ENCODE data around the gene ICAM4.
"Not testable (repeated sequence)": the region's sequence is repeated elsewhere in the genome, so short reads cannot be mapped to it uniquely, and the experiment has no call there.

The ICAM4 gene

DNA sequence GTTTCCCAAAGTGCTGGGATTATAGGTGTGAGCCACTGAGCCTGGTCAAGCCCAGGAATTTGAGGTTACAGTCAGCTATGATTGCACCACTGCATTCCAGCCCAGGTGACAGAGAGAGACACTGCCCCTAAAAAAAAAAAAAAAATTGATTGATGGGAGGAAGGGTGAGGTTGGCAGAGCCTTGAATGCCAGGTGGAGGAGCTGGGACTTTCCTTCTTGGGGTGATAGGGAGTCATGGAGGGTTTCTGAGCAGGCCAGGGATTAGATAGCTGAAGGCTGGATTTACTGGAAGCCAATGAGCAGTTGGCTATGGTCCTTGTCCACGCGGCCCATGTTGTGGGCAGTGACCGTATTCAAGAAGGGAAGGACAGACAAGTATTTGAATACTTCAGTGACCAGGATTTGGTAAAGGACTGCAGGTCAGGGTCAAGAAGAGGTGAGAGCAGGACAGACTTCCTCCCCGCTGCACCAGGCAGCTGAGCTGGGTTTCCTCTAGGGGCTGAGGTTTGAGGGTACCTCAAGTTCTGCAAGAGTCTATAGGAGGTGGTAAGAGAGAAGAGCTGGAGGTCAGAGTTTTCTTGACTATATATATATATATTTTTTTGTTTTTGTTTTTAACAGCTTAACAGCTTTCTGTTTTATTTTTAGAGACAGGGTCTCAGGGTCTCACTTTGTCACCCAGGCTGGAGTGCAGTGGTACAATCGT, 6.9 kb upstream of the ICAM4 start:
- Mint-ChIP-seq H3K9me3 (no peaks in the 10 kb centered on the region), H3K27me3 (no peaks in the 10 kb centered on the region), H3K4me1 (peaks cover 24% of the 10 kb centered on the region), H3K36me3 (ENCODE audit: low read depth) (peaks cover 47% of the 10 kb centered on the region), H3K27ac (no peak overlapping the region), H3K4me3 (no peak overlapping the region)
- no peak for DNase-seq
- ATAC-seq, result no peak

GRCh38 chr19:10282043-10282442, 4.7 kb upstream of the ICAM4 start:
- H3K9me3 Mint-ChIP-seq, H3K4me3 Mint-ChIP-seq, DNase-seq, H3K27me3 Mint-ChIP-seq, ATAC-seq, H3K27ac Mint-ChIP-seq: not testable (repeated sequence)
- peaks cover 57% of the 10 kb centered on the region for H3K36me3 Mint-ChIP-seq (ENCODE audit: low read depth)
- H3K4me1 Mint-ChIP-seq, result peaks cover 35% of the 10 kb centered on the region

DNA sequence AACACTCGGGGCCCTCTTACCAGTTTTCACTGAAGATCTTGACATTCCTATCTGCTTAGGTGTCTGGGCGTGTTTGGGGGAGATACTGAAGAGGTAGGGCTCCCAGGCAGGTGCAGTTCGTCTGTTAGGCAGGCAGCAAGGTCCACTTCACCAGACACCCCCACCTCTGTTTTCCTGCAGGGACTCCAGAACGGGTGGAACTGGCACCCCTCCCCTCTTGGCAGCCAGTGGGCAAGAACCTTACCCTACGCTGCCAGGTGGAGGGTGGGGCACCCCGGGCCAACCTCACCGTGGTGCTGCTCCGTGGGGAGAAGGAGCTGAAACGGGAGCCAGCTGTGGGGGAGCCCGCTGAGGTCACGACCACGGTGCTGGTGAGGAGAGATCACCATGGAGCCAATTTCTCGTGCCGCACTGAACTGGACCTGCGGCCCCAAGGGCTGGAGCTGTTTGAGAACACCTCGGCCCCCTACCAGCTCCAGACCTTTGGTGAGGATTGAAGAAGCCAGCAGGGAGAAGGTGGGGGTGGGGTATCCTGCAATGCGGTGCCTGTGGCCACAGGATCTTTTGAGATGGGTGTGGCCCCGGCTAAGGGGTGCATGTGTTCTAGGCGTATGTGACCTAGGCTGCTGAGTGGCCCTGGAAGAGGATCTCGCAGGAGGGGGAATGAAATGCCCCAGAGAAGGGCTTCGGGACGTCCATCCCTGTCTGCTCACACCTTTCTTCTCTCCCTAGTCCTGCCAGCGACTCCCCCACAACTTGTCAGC, 3.3 kb upstream of the ICAM4 start:
- Mint-ChIP-seq H3K27me3 (peaks cover 8% of the 10 kb centered on the region), H3K4me3 (no peak overlapping the region), H3K9me3 (no peaks in the 10 kb centered on the region), H3K36me3 (ENCODE audit: low read depth) (peaks cover 49% of the 10 kb centered on the region), H3K4me1 (peaks cover 38% of the 10 kb centered on the region), H3K27ac (no peak overlapping the region)
- DNase-seq (no peak), ATAC-seq (no peak)

GRCh38 chr19:10284065-10284959, 2.4 kb upstream of the ICAM4 start:
- peaks cover 14% of the 10 kb centered on the region for H3K27me3 Mint-ChIP-seq
- peaks cover 43% of the 10 kb centered on the region for H3K36me3 Mint-ChIP-seq (ENCODE audit: low read depth)
- DNase-seq (no peak), ATAC-seq (no peak)
- H3K4me1 Mint-ChIP-seq, result peaks cover 43% of the 10 kb centered on the region
- no peak overlapping the region for H3K4me3 Mint-ChIP-seq
- no peaks in the 10 kb centered on the region for H3K9me3 Mint-ChIP-seq
- no peak overlapping the region for H3K27ac Mint-ChIP-seq

DNA sequence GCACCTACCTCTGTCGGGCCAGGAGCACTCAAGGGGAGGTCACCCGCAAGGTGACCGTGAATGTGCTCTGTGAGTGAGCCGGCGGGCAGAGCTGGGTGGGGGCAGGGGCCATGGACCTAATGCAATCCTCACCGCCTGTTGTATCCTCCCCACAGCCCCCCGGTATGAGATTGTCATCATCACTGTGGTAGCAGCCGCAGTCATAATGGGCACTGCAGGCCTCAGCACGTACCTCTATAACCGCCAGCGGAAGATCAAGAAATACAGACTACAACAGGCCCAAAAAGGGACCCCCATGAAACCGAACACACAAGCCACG, 1.8 kb upstream of the ICAM4 start:
- peaks cover 37% of the 10 kb centered on the region for H3K36me3 Mint-ChIP-seq (ENCODE audit: low read depth)
- peaks cover 41% of the 10 kb centered on the region for H3K4me1 Mint-ChIP-seq
- ATAC-seq, result no peak
- H3K27ac Mint-ChIP-seq, result no peak overlapping the region
- no peaks in the 10 kb centered on the region for H3K9me3 Mint-ChIP-seq
- no peak for DNase-seq
- no peak overlapping the region for H3K4me3 Mint-ChIP-seq
- peaks cover 14% of the 10 kb centered on the region for H3K27me3 Mint-ChIP-seq

DNA sequence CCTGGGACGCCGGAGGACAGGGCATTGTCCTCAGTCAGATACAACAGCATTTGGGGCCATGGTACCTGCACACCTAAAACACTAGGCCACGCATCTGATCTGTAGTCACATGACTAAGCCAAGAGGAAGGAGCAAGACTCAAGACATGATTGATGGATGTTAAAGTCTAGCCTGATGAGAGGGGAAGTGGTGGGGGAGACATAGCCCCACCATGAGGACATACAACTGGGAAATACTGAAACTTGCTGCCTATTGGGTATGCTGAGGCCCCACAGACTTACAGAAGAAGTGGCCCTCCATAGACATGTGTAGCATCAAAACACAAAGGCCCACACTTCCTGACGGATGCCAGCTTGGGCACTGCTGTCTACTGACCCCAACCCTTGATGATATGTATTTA, 1.4 kb upstream of the ICAM4 start:
- H3K27me3 Mint-ChIP-seq, result peaks cover 19% of the 10 kb centered on the region
- H3K27ac Mint-ChIP-seq, result no peak overlapping the region
- no peak overlapping the region for H3K4me3 Mint-ChIP-seq
- H3K36me3 Mint-ChIP-seq (ENCODE audit: low read depth), result peaks cover 35% of the 10 kb centered on the region
- H3K9me3 Mint-ChIP-seq, result no peaks in the 10 kb centered on the region
- DNase-seq (no peak), ATAC-seq (no peak)
- peaks cover 44% of the 10 kb centered on the region for H3K4me1 Mint-ChIP-seq

- H3K4me1 Mint-ChIP-seq, result peaks cover 73% of the 10 kb centered on the region
- peak; percentile 16 for ATAC-seq
- H3K36me3 Mint-ChIP-seq (ENCODE audit: low read depth), result peaks cover 26% of the 10 kb centered on the region
- H3K9me3 Mint-ChIP-seq, result no peaks in the 10 kb centered on the region
- peak; percentile 63 for DNase-seq
- H3K27ac Mint-ChIP-seq, result peak overlapping the region; percentile 71
- H3K27me3 Mint-ChIP-seq, result peaks cover 50% of the 10 kb centered on the region
- peak overlapping the region; percentile 74 for H3K4me3 Mint-ChIP-seq
Observed at GRCh38 chr19:10288662-10289166, 2.0 kb downstream of the ICAM4 start.

DNA sequence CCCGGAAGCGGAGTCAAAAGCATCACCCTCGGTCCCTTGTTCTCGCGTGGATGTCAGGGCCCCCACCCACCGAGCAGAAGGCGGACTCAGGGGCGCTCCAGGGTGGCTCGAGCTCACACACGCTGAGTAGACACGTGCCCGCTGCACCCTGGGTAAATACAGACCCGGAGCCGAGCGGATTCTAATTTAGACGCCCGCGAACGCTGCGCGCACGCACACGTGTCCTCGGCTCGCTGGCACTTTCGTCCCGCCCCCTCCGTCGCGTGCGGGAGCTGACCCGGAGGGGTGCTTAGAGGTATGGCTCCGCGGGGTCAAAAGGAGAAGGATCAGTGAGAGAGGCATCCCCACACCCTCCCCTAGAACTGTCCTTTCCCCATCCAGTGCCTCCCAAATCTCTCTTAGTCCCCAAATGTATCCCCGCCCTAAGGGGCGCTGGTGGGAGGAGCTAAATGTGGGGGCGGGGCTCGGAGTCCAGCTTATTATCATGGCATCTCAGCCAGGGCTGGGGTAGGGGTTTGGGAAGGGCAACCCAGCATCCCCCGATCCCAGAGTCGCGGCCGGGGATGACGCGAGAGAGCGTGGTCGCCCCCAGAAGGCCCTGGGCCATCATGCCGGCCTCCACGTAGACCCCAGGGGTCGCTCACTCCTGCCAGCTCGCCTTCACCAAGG, 2.5 kb downstream of the ICAM4 start:
- Mint-ChIP-seq H3K9me3 (no peaks in the 10 kb centered on the region), H3K27ac (peak overlapping the region; percentile 71), H3K4me3 (peak overlapping the region; percentile 74), H3K4me1 (peaks cover 73% of the 10 kb centered on the region), H3K27me3 (peaks cover 56% of the 10 kb centered on the region), H3K36me3 (ENCODE audit: low read depth) (peaks cover 20% of the 10 kb centered on the region)
- DNase-seq (peak; percentile 72), ATAC-seq (peak; percentile 42)

DNA sequence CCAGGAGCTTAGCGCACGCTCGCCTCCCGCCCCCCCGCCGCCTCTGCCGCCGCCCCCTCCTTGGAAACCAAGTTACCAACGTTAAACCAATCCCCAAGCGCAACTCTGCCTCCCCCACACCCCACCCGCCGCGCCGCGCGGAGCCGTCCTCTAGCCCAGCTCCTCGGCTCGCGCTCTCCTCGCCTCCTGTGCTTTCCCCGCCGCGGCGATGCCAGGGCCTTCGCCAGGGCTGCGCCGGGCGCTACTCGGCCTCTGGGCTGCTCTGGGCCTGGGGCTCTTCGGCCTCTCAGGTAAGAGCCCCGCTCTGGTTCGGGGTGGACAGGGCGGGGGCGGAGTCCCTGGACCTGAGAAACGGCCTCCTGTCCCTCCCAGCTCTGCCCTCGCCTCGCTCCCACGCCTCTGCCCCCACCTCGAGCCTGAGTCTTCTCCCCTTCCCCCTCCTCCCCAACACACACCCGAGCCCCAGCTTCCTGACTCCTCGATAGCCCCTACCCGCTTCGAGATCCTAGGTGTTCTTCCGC, 3.1 kb downstream of the ICAM4 start, which contains the start of gene ICAM5:
Gene ICAM5 (plus strand): TSS at position 117 of the 521 bp plus-strand sequence. CDS start 92 bp downstream, at position 209.
- no peak for ATAC-seq
- DNase-seq, result peak; percentile 54
- H3K27me3 Mint-ChIP-seq, result peaks cover 62% of the 10 kb centered on the region
- H3K9me3 Mint-ChIP-seq, result no peaks in the 10 kb centered on the region
- peaks cover 15% of the 10 kb centered on the region for H3K36me3 Mint-ChIP-seq (ENCODE audit: low read depth)
- peak within 1 kb of the TSS; percentile 71 for H3K27ac Mint-ChIP-seq
- peaks cover 76% of the 10 kb centered on the region for H3K4me1 Mint-ChIP-seq
- H3K4me3 Mint-ChIP-seq, result peak within 1 kb of the TSS; percentile 74

DNA sequence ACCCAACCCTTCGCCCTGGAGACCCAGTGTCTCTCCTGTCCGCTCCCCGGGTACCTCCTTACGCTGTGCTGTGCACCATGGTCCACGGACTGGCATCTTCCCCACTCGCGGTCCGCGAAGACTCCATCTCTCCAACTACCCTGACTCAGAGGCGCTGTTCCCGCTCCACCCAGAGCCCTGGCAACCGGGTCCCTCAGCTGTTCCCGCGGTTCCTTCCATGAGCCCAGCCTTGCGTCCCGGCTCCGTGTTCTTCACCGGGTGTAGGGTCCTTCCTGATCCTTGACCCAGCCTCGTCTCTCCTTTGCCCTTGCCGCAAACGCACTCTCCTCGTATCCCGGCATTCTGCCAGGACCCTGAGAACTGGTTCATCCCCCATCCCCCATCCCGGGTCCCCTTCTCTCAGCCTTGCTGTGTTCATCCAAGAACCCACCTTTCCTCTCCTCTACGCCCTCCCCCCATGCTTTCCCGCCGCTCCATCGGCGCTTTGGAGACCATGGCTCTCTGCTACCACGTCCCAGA, 3.7 kb downstream of the ICAM4 start:
- no peak for DNase-seq
- Mint-ChIP-seq H3K36me3 (ENCODE audit: low read depth) (peaks cover 10% of the 10 kb centered on the region), H3K4me3 (peak overlapping the region; percentile 74), H3K9me3 (no peaks in the 10 kb centered on the region), H3K4me1 (peaks cover 72% of the 10 kb centered on the region), H3K27ac (peak overlapping the region; percentile 39), H3K27me3 (peaks cover 65% of the 10 kb centered on the region)
- ATAC-seq, result no peak

- no peaks in the 10 kb centered on the region for H3K9me3 Mint-ChIP-seq
- H3K36me3 Mint-ChIP-seq (ENCODE audit: low read depth), result peaks cover 4% of the 10 kb centered on the region
- peak overlapping the region; percentile 74 for H3K4me3 Mint-ChIP-seq
- DNase-seq (peak; percentile 66), ATAC-seq (no peak)
- H3K27me3 Mint-ChIP-seq, result peaks cover 71% of the 10 kb centered on the region
- H3K27ac Mint-ChIP-seq, result no peak overlapping the region
- H3K4me1 Mint-ChIP-seq, result peaks cover 76% of the 10 kb centered on the region
Observed at GRCh38 chr19:10290876-10291553, 4.3 kb downstream of the ICAM4 start.

DNA sequence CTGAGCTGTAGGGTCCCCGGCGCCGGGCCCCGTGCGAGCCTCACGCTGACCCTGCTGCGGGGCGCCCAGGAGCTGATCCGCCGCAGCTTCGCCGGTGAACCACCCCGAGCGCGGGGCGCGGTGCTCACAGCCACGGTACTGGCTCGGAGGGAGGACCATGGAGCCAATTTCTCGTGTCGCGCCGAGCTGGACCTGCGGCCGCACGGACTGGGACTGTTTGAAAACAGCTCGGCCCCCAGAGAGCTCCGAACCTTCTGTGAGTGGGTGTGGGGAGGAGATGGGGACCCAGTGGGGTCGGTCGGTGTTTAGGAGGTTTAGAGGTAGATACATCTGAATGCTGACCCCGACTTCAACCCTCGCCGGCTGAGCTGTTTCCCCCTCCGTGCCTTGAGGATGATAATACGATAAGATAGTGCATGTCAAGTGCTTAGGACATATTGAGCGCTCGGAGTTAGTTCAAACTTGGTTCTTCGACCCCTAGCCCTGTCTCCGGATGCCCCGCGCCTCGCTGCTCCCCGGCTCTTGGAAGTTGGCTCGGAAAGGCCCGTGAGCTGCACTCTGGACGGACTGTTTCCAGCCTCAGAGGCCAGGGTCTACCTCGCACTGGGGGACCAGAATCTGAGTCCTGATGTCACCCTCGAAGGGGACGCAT, 4.9 kb downstream of the ICAM4 start:
- no peak for DNase-seq
- ATAC-seq, result no peak
- Mint-ChIP-seq H3K4me1 (peaks cover 70% of the 10 kb centered on the region), H3K27ac (no peak overlapping the region), H3K27me3 (peaks cover 71% of the 10 kb centered on the region), H3K9me3 (no peaks in the 10 kb centered on the region), H3K4me3 (peak overlapping the region; percentile 74), H3K36me3 (ENCODE audit: low read depth) (no peaks in the 10 kb centered on the region)

All from activated naive CD8-positive, alpha-beta T cell treated with anti-CD3 and anti-CD28 coated beads, Interleukin-2, amount 50 U/mL, for 24 hours (primary cell).